ENCODE data around the gene NLRP9. TPM values are rescaled to one million over a fixed set of nuclear protein-coding genes. Genes with fewer than 3 reads are reported as not detected.
A peak's percentile ranks its signal among the peaks of the same experiment; 100 is the strongest.

Gene NLRP9
- polyA plus RNA-seq, 6 donors from 2014 or later, result not detected

- Mint-ChIP-seq H3K27me3 (no peaks in the 10 kb centered on the region), H3K4me3 (peak overlapping the region in 2 of 8 donors; percentile 19 to 95), H3K4me1 (peaks cover 47 to 66% (median 64%) of the 10 kb centered on the region in 3 donors), H3K9me3 (no peaks in the 10 kb centered on the region), H3K36me3 (peaks cover 8 to 17% of the 10 kb centered on the region in 2 donors), H3K27ac (peak overlapping the region in 5 of 6 donors; percentile 26 to 96 (median 53))
- ATAC-seq (ENCODE audit: low read depth in 2 of 2), result no peak
- DNase-seq, result no peak
These were observed 57.7 kb downstream of the NLRP9 start for GRCh38 chr19:55680339-55681130.

- H3K4me3 Mint-ChIP-seq, result peak overlapping the region in 6 of 8 donors; percentile 19 to 95 (median 56)
- H3K36me3 Mint-ChIP-seq, result peaks cover 8 to 22% of the 10 kb centered on the region in 2 donors
- no peaks in the 10 kb centered on the region for H3K9me3 Mint-ChIP-seq
- DNase-seq (no peak), ATAC-seq (ENCODE audit: low read depth in 2 of 2) (no peak)
- no peaks in the 10 kb centered on the region for H3K27me3 Mint-ChIP-seq
- peaks cover 48 to 66% (median 66%) of the 10 kb centered on the region in 3 donors for H3K4me1 Mint-ChIP-seq
- peak overlapping the region in 5 of 6 donors; percentile 79 to 97 (median 96) for H3K27ac Mint-ChIP-seq
These were observed 58.6 kb downstream of the NLRP9 start for GRCh38 chr19:55679343-55680257.

GRCh38 chr19:55678121-55678671 is 60.0 kb downstream of the NLRP9 start:
- Mint-ChIP-seq H3K4me3 (peak overlapping the region; percentile 83 to 99 (median 95)), H3K4me1 (peaks cover 52 to 70% (median 63%) of the 10 kb centered on the region in 3 donors), H3K9me3 (no peaks in the 10 kb centered on the region), H3K27me3 (no peaks in the 10 kb centered on the region), H3K36me3 (peaks cover 3 to 22% of the 10 kb centered on the region in 2 donors), H3K27ac (peak overlapping the region; percentile 96 to 99 (median 97))
- DNase-seq, result peak; percentile 90
- peak; percentile 85 to 88 for ATAC-seq (ENCODE audit: low read depth in 2 of 2)

- Mint-ChIP-seq H3K27ac (peak overlapping the region; percentile 96 to 99 (median 97)), H3K27me3 (no peaks in the 10 kb centered on the region), H3K4me1 (peaks cover 52 to 71% (median 64%) of the 10 kb centered on the region in 3 donors), H3K36me3 (peaks cover 3 to 22% of the 10 kb centered on the region in 2 donors), H3K9me3 (no peaks in the 10 kb centered on the region), H3K4me3 (peak overlapping the region; percentile 83 to 99 (median 95))
- no peak for DNase-seq
- no peak for ATAC-seq (ENCODE audit: low read depth in 2 of 2)
These were observed 60.6 kb downstream of the NLRP9 start for GRCh38 chr19:55677572-55678028.

- Mint-ChIP-seq H3K4me1 (peaks cover 49 to 75% (median 66%) of the 10 kb centered on the region in 3 donors), H3K9me3 (no peaks in the 10 kb centered on the region), H3K4me3 (peak overlapping the region; percentile 88 to 100 (median 95)), H3K36me3 (peaks cover 3 to 22% of the 10 kb centered on the region in 2 donors), H3K27me3 (no peaks in the 10 kb centered on the region), H3K27ac (peak overlapping the region; percentile 53 to 98 (median 96))
- DNase-seq (no peak), ATAC-seq (ENCODE audit: low read depth in 2 of 2) (no peak)
These were observed 61.2 kb downstream of the NLRP9 start for GRCh38 chr19:55676889-55677505.

GRCh38 chr19:55676383-55676782 is 61.8 kb downstream of the NLRP9 start:
- no peak for ATAC-seq (ENCODE audit: low read depth in 2 of 2)
- no peak for DNase-seq
- Mint-ChIP-seq H3K9me3 (no peaks in the 10 kb centered on the region), H3K36me3 (peaks cover 3 to 22% of the 10 kb centered on the region in 2 donors), H3K27ac (peak overlapping the region in 5 of 6 donors; percentile 31 to 97 (median 91)), H3K4me3 (peak overlapping the region; percentile 35 to 100 (median 95)), H3K4me1 (peaks cover 52 to 79% (median 71%) of the 10 kb centered on the region in 3 donors), H3K27me3 (no peaks in the 10 kb centered on the region)

GRCh38 chr19:55675661-55676354 is 62.4 kb downstream of the NLRP9 start:
- no peaks in the 10 kb centered on the region for H3K27me3 Mint-ChIP-seq
- DNase-seq, result no peak
- no peak for ATAC-seq (ENCODE audit: low read depth in 2 of 2)
- H3K36me3 Mint-ChIP-seq, result peaks cover 3 to 19% of the 10 kb centered on the region in 2 donors
- H3K4me3 Mint-ChIP-seq, result peak overlapping the region; percentile 95 to 100 (median 96)
- H3K4me1 Mint-ChIP-seq, result peaks cover 57 to 83% (median 77%) of the 10 kb centered on the region in 3 donors
- no peaks in the 10 kb centered on the region for H3K9me3 Mint-ChIP-seq
- H3K27ac Mint-ChIP-seq, result peak overlapping the region; percentile 85 to 99 (median 96)

- no peaks in the 10 kb centered on the region for H3K9me3 Mint-ChIP-seq
- peak within 1 kb of the TSS; percentile 92 to 99 (median 96) for H3K27ac Mint-ChIP-seq
- no peaks in the 10 kb centered on the region for H3K27me3 Mint-ChIP-seq
- peaks cover 61 to 80% (median 75%) of the 10 kb centered on the region in 3 donors for H3K4me1 Mint-ChIP-seq
- peaks cover 3 to 15% of the 10 kb centered on the region in 2 donors for H3K36me3 Mint-ChIP-seq
- H3K4me3 Mint-ChIP-seq, result peak within 1 kb of the TSS; percentile 95 to 100 (median 96)
- peak; percentile 95 for DNase-seq
- ATAC-seq (ENCODE audit: low read depth in 2 of 2), result peak; percentile 67 to 74
These were observed 63.2 kb downstream of the NLRP9 start, which contains the start of gene EPN1 for GRCh38 chr19:55674841-55675660. EPN1 (plus strand) TSS chr19:55675226; CDS start chr19:55678628, 3,402 bp downstream.

- Mint-ChIP-seq H3K27me3 (no peaks in the 10 kb centered on the region), H3K36me3 (peaks cover 3 to 15% of the 10 kb centered on the region in 2 donors), H3K27ac (peak overlapping the region in 5 of 6 donors; percentile 85 to 98 (median 96)), H3K4me3 (peak overlapping the region; percentile 52 to 99 (median 73)), H3K4me1 (peaks cover 55 to 74% (median 73%) of the 10 kb centered on the region in 3 donors), H3K9me3 (no peaks in the 10 kb centered on the region)
- ATAC-seq (ENCODE audit: low read depth in 2 of 2), result no peak
- no peak for DNase-seq
These were observed 63.8 kb downstream of the NLRP9 start for GRCh38 chr19:55674459-55674840.

GRCh38 chr19:55673889-55674288 is 64.3 kb downstream of the NLRP9 start:
- Mint-ChIP-seq H3K27me3 (no peaks in the 10 kb centered on the region), H3K36me3 (peaks cover 3 to 15% of the 10 kb centered on the region in 2 donors), H3K27ac (peak overlapping the region; percentile 86 to 96 (median 88)), H3K4me1 (peaks cover 51 to 74% (median 67%) of the 10 kb centered on the region in 3 donors), H3K4me3 (peak overlapping the region in 4 of 8 donors; percentile 34 to 83 (median 63)), H3K9me3 (no peaks in the 10 kb centered on the region)
- ATAC-seq (ENCODE audit: low read depth in 2 of 2) (no peak), DNase-seq (no peak)

- ATAC-seq (ENCODE audit: low read depth in 2 of 2), result no peak
- Mint-ChIP-seq H3K9me3 (no peaks in the 10 kb centered on the region), H3K4me1 (peaks cover 47 to 70% (median 63%) of the 10 kb centered on the region in 3 donors), H3K36me3 (peaks cover 3 to 15% of the 10 kb centered on the region in 2 donors), H3K4me3 (peak overlapping the region in 5 of 8 donors; percentile 34 to 83 (median 47)), H3K27ac (peak overlapping the region; percentile 86 to 96 (median 88)), H3K27me3 (no peaks in the 10 kb centered on the region)
- no peak for DNase-seq
These were observed 64.7 kb downstream of the NLRP9 start for GRCh38 chr19:55673465-55673864.
